Measurements from ENCODE around the gene SH2D4B.

DNA sequence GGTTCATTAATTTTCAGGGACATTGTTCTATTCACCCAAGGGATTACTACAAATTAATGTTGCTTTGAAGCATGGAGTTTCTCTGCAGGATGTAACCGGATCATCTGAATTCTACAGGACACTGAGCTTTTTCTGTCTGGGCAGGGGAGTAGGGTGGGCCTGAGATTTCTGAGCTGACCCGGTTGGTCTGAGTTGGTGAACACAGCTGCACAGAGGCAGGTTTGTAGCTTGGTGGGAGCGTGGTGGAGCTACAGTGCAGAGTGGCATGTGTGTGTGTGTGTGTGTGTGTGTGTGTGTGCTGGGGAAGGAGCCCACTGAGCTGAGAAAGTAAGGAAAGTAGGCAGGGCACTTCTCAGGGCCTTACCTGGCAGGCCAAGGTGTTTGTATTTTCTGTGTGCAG is 62.6 kb downstream of the SH2D4B start:
- TF ChIP-seq, protein P1, sequence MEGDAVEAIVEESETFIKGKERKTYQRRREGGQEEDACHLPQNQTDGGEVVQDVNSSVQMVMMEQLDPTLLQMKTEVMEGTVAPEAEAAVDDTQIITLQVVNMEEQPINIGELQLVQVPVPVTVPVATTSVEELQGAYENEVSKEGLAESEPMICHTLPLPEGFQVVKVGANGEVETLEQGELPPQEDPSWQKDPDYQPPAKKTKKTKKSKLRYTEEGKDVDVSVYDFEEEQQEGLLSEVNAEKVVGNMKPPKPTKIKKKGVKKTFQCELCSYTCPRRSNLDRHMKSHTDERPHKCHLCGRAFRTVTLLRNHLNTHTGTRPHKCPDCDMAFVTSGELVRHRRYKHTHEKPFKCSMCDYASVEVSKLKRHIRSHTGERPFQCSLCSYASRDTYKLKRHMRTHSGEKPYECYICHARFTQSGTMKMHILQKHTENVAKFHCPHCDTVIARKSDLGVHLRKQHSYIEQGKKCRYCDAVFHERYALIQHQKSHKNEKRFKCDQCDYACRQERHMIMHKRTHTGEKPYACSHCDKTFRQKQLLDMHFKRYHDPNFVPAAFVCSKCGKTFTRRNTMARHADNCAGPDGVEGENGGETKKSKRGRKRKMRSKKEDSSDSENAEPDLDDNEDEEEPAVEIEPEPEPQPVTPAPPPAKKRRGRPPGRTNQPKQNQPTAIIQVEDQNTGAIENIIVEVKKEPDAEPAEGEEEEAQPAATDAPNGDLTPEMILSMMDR (IDR thresholded peaks at IDR 0.05 in 2 of 3, conservative IDR thresholded peaks at IDR 0.05 in 1 of 3; ENCODE audit: borderline replicate concordance in 1 of 3, insufficient read depth in 1 of 3, low read depth in 2 of 3, low read length in 2 of 3), result no peak
- TF ChIP-seq, protein P2, sequence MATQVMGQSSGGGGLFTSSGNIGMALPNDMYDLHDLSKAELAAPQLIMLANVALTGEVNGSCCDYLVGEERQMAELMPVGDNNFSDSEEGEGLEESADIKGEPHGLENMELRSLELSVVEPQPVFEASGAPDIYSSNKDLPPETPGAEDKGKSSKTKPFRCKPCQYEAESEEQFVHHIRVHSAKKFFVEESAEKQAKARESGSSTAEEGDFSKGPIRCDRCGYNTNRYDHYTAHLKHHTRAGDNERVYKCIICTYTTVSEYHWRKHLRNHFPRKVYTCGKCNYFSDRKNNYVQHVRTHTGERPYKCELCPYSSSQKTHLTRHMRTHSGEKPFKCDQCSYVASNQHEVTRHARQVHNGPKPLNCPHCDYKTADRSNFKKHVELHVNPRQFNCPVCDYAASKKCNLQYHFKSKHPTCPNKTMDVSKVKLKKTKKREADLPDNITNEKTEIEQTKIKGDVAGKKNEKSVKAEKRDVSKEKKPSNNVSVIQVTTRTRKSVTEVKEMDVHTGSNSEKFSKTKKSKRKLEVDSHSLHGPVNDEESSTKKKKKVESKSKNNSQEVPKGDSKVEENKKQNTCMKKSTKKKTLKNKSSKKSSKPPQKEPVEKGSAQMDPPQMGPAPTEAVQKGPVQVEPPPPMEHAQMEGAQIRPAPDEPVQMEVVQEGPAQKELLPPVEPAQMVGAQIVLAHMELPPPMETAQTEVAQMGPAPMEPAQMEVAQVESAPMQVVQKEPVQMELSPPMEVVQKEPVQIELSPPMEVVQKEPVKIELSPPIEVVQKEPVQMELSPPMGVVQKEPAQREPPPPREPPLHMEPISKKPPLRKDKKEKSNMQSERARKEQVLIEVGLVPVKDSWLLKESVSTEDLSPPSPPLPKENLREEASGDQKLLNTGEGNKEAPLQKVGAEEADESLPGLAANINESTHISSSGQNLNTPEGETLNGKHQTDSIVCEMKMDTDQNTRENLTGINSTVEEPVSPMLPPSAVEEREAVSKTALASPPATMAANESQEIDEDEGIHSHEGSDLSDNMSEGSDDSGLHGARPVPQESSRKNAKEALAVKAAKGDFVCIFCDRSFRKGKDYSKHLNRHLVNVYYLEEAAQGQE (IDR thresholded peaks at IDR 0.05; ENCODE audit: low read depth), result no peak
- no peak for TF ChIP-seq POLR2AphosphoS5 (IDR thresholded peaks at IDR 0.05; ENCODE audit: low read depth, low read length)
- TF ChIP-seq EZH2phosphoT487 (IDR thresholded peaks at IDR 0.05; ENCODE audit: borderline replicate concordance), result no peak
- TF ChIP-seq CEBPB (IDR thresholded peaks at IDR 0.05; ENCODE audit: low read depth), result no peak
- no peak for TF ChIP-seq POLR2A (IDR thresholded peaks at IDR 0.05; ENCODE audit: borderline replicate concordance, extremely low read depth, insufficient read depth, insufficient read length)
- no peak for TF ChIP-seq EZH2 (IDR thresholded peaks at IDR 0.05)
- TF ChIP-seq SIN3A (IDR thresholded peaks at IDR 0.05; ENCODE audit: low read depth), result no peak
